ENCODE data around the gene KHDRBS2.

- TF ChIP-seq MEF2A (IDR thresholded peaks at IDR 0.05; ENCODE audit: borderline replicate concordance, low read depth) (no peak), CTCF (IDR thresholded peaks at IDR 0.05) (peak; percentile 57), ELF1 (IDR thresholded peaks at IDR 0.05) (no peak), ZBTB33 (IDR thresholded peaks at IDR 0.05; ENCODE audit: borderline replicate concordance, low read depth) (no peak), FOSL2 (IDR thresholded peaks at IDR 0.05; ENCODE audit: borderline replicate concordance, low read depth) (no peak), RAD21 (IDR thresholded peaks at IDR 0.05; ENCODE audit: low read length) (no peak)
- TF ChIP-seq, protein P1, sequence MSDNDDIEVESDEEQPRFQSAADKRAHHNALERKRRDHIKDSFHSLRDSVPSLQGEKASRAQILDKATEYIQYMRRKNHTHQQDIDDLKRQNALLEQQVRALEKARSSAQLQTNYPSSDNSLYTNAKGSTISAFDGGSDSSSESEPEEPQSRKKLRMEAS (IDR thresholded peaks at IDR 0.05; ENCODE audit: low read depth), result no peak
These were observed 399.3 kb downstream of the KHDRBS2 start for GRCh38 chr6:61886608-61887259.

Data from SK-N-SH (cell line).